ENCODE measurements around the gene SFMBT2.

SFMBT2 gene

DNA sequence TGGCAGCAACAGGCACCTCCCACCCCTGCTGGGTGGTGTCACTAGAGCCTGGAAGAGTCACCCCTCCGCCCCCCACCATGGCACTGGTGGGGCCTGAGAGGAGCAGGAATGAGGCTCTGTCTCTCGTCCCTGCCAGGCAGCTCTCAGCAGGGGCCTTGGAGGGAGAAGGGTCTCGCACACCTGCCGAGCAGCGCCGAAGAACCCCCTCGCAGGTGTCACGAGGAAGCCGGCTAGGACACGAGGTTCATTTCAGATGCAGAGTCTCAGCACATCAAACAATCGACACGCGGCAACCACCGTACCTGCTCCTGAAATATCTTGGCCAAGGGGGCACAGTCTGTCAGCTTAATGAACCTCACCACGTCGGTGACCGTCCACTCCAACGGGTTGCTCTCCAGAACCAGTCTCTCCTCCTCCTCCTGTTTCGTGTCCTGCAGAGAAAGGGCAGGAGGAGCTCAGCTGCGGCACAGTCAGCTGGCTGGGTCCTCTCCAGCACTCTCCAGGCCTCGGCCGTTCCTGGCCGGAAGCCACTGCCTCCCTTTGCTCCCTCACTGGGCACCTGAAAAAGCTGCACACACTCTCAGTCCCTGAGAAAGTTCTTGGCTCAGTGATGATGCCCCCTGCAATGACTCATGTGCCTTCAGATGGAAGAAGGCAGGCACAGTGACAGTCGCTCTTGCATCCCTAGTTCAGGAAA, 240.1 kb downstream of the SFMBT2 start:
- DNase-seq: no peak

DNA sequence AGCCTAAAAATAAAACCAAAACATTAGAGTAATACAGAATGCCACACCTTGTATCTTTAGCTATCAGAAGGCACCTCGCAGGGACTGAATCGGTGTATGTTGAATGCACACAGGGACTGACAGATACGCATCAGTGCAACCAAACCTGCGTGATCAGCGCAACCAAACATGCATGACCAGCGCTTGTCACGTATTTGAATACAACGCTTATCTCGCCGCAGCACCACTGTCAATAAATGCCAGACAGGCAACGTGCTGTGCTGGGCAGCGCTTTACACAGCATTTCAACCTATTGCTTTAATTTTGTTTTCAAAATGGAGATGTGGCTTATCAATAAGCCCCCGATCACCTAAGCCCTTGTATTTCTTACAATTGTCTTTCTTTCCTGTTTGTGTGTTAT, 242.4 kb downstream of the SFMBT2 start:
- no peak for DNase-seq

DNA sequence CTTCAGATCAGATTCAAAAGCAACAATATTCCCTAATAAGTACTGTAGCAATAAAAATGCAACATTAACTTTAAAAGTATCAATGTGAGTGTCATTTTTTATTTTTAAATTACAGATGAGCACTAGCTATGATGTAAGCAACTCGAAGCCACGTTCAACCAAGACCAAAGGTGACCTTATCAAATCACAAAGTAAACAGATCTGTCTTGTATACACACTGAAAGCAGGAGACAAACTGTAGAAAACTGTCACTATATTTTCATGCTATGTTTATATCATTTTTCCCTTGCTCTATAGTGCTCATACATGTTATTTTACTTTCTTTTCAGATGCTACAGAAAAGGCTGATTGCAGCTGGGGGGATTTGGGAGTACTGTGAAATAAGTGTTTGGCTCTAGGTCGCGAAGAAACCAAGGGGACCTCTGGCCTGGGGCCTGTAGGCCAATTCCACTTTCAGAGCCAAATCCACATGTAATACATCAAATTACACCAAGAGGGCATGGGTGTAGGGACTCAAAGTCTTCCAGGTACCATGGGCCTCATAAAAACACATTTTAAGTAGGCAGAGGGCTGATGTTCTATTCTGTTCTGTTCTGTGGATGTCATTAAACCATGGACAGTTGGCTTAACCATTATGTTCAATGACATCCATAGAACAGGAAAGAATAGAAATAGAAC, 245.2 kb downstream of the SFMBT2 start:
- DNase-seq: no peak

DNA sequence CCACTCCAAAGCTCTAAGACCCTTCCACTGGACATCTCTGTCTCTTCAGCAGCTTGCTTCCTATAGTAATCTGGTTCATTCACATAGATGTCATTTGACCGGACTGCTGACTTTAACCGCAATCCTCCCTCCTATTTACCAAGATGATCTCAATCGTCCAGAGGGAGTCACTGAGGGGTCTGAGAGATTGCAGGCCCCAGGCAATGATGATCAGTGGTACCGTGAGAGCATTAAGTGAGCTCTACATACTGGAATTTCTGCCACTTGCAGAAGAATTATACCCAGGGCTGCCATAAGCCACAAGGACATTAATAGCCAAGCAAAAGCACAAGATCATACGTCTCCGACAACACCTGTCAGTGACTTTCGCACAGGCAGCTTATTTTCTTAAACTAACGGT, 245.9 kb downstream of the SFMBT2 start:
- no peak for DNase-seq

DNA sequence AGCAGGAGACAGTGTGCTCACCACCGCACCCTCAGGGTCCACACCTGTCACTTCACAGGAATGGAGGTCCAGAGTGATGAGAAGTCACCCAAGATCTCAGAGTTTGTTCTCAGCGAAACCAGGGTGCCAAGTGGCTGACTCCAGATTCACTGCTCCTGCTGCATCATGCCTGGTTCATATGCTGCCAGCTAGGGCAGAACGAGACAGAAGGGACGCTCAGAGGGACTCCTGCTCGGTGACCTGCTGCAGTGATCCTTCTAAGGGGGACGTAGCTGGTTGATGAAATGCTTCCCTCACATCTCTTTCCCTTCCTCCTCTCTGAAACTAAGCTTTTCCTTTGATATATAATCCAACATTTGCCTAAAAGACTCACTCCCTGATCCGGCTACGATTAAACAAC, 248.5 kb downstream of the SFMBT2 start:
- DNase-seq: no peak

DNA sequence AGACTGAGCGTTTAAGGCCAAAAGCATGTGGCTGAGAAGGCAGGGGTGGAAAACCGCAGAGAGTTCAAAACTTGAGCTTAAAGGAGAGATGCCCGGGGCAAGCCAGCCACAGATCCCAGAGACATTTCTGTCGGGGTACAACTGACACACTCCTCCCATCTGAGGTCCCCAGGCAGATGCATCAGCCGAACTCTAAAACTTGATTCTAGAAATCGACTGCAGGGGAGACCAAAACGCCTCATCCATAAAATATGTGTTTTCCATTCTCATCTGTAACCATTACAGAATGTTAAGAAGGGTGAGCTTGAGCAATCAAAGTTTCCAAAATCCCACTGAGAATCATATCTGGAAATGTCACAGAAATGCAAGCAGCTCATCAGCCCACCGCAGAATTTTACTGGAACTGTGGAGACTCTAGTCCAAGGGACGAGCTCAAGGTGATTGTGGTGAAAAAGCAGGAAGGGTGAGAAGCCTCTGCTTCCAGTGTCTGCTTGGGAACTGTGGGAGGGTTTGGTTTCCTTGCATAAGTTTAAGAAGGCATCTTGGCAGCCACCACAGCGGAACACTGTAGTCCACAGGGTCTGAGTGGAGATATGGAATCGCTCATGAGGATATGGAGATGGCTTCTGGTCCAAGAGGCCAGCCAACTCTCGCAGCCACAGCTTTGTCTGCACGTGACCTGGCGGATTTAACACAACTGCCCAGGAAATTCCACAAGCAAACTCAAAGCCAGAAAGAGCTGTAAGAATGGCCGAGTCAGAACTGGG, 249.2 kb downstream of the SFMBT2 start:
- no peak for DNase-seq

DNA sequence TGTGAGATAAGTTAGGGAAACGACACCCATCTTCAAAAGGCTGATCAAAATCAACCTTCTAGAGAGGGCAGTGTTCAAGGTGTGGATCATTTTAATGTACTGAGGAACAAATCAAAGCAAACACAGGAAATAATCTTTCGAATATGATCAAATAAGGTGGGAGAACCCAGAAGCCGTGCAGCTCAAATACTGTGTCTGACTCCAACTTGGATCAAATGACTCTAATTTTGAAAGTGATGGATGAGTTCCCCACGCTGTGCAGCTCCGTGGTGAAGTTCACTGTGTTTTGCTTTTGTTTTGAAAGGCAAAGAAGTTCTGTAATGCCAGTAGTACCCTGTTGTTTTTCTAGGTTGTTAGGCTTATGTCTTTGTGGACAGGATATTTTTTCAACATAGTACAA, 250.9 kb downstream of the SFMBT2 start:
- DNase-seq: no peak

DNA sequence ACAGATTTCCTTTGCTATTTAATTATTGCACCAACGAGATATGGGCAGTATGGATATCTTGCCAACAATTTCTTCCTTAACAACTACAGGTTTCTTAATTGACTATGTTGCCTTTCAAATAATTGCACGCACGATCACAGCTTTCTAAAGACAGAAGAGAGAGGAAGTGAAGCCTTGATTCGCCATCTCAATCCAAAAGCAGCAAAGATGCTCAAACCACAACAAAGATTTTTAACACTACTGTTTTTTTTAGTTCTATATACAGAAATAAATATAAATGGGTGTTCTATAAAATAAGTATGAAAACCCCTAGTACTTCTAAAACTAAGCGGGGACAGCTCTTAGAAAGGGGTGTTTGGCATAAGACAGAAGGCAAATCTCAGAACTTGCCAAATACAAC, 251.3 kb downstream of the SFMBT2 start:
- no peak for DNase-seq

DNA sequence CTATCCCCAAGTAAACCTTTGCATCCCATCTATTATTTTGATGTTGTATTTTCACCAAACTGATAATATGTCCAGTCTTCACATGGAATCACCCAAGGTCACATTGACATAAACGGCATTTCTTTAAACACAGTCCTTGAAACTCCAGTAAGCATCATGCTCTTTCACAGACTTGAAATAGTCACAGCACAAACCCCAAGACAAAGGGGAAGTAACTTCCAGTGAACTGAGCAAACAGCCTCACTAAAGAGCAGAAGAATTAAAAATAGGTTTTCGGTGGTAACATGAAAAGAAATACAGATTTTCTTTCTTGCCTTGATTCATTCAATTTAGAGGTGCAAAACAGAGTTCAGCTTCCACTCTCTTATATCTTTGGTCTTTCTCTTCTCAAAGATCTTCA, 253.7 kb downstream of the SFMBT2 start:
- peak; percentile 34 for DNase-seq

DNA sequence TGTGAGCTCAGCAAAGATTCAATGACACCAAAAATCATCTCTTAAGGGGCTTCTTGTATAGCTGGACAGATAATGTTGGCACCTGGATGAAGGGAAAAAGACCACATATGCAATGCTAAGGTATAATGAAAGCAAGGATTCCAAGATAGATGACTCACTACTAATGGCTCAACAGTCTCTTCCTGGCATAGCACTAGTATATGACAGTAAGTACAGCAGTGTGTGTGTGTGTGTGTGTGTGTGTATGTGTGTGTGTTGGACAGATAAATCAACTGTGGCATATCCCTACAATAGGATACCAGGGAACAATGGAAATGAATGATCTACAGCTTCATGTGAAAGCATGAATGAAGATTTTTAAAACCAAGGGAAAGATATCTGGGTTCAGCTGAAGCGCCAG, 257.1 kb downstream of the SFMBT2 start:
- no peak for DNase-seq

DNA sequence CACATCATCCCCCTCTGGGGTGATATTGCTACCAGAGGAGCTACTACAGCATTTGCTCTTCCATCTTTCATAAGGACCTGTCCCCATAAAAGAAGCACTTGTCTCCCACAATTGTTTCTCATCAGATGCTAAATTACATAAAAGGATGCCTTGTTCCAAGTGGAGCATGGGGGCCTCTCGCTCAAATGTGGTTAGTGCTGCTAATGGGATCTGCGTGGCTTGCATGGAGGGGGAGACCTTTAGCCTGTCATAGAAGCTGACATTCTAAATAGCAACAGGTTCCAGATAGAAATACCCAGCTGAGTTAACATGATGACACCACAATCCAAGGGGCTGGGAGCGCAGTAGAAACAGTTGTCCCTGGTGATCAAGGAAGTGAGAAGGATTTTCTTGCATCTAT, 257.9 kb downstream of the SFMBT2 start:
- DNase-seq: no peak

DNA sequence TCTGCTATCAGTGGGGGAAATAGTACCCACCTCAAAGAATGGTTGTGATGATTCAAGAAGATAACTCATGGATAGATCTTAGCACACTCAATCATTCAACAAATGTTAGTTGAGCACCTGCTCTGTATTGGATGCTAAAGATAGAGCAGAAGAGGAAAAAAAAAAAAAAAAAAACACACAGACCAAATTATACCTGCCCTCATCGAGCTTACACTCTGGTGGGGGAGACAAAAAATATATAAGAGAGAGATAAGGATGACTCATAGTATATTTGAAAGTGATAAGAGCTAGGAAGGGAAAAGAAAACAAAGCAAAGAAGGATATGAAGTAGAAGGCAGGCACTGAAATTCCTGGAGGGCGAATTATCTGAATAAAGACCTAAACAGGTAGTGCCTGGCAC, 258.5 kb downstream of the SFMBT2 start:
- DNase-seq: no peak

DNA sequence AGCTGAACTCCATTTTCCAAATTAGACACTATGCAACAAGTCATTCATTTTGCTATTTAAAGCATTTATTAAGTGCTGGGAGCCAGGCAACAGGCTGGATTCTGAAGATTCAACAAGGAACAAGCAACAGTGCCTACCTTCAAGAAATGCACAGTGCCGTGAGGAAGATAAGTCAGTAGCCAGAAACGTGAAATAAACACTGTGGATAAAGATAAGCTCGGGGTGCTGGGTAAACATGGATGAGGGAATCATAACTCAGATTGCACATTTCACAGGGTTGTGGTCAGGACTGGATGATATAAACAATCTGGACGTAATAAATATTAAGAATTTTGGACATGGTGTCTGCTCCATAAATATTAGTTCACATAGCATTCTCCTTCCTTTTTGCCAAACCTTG, 259.3 kb downstream of the SFMBT2 start:
- DNase-seq: no peak

DNA sequence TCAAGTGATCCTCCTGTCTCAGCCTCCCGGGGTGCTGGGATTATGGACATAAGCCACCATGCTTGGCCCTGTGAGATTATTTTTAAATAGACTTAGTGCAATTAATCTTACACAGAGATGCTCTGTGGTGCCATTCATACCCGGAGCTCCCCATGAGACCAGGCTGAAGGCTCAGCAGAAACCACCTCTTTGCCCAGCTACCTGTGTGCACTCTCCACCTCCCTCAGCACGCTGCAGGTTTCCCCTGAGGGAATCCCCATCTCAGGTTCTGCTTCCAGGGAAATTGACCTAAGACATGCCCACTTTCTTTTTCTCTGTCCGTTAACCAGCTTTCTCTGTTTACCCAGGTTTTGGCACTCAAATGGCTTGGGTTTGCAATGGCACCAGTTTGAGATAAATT, 260.5 kb downstream of the SFMBT2 start:
- no peak for DNase-seq

DNA sequence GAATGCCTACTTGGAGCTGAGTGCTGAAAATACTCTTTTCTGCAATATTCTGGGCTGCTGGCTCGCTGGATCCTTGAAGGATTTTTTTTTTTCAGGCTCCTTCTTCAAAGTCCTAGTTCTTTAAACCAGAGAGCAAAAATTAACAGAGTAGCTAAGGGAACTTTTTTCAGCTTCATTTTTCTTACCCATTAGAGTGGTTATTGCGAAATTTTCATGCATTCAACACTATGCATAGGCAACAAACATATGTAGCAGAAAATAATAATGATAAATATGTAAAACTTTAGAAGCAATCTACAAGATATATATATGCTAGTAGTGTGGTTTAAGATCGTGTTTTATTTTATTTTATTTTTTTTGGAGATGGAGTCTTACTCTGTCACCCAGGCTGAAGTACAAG, 264.6 kb downstream of the SFMBT2 start:
- no peak for DNase-seq

DNA sequence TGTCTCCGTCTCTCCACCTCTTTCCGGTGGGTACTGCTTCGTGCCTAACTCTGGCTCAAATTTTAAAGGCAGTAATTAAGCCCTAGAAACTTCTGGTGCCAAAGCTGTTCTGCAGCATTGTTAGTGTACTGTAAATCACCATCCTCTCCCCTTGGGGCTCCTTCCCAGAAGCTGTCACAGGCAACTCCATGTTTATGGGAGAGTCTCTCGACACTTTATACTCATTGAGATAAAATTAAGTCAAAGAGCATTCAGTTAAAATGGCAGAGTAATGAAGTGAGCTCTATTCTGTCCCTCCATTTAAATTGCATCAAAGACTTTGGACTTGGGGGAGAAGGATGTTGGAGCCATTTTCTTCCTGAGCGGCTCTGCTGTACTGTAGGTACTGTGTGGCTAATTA, 274.8 kb downstream of the SFMBT2 start:
- DNase-seq: no peak

DNA sequence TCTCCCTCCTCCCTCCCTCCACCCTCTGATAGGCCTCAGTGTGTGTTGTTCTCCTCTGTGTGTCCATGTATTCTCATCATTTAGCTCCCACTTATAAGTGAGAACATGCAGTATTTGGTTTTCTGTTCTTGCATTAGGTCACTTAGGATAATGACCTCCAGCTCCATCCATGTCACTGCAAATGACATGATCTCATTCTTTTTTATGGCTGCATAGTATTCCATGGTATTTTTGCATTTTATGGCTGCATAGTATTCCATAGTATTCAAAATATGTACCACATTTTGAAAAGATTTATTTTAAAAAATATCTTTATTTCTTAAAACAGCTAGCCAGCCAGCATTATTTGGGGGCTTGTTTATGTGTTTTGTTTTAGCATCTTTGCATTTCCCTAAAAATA, 275.6 kb downstream of the SFMBT2 start:
- DNase-seq: no peak

DNA sequence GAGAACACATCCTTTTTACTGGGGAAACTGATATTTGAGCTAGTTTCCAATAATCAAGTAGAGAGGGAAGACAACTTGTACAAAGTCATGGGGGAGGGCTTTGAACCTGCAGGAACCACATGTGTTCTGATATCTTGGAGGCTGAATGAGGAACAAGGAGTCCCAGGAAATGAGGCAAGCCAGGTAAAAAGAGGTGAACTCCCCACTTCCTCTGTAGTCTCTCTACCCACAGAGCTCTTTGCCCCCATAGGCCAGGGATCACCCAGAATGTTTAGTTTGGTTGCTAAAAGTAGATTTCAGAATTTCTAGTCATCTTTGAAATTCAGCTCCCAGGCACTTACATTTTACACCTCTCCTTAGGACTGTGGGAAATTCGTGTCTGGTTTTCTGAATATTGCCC, 276.4 kb downstream of the SFMBT2 start:
- DNase-seq: no peak

DNA sequence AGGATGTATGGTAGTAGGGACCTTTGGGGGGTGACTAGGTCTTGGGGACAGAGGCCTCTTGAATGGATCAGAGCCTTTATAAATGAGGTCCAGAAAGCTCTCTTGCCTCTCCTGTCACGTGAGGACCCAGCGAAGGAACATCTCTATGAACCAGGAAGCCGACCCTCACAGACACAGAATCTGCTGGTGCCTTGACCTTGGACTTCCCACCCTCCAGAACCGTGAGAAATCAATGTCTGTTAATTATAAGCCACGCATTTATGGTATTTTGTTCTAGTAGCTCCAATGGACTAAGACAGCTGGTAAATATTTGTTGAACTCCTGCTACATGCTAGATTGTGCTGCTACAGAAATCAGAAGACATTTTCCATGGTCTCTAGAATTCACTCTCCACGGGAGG, 276.9 kb downstream of the SFMBT2 start:
- no peak for DNase-seq

DNA sequence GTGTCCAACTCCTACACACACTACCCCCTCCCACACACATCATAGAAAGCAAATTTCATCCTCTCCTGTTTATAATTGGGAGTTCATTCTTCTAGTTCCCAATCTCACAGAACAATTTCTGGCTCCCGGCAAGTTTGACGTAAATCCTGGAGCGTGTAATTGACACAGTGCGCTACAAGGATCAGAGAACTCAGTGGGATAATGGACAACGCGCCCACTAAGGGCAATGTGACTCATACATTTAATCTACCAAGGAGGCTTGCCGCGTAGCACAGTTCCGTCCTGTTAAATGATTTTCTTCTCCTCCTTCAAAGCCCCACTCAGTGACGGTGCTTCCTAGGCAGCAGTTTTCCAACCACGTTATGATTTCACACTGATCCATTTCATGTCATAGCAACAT, 277.6 kb downstream of the SFMBT2 start:
- DNase-seq: no peak

DNA sequence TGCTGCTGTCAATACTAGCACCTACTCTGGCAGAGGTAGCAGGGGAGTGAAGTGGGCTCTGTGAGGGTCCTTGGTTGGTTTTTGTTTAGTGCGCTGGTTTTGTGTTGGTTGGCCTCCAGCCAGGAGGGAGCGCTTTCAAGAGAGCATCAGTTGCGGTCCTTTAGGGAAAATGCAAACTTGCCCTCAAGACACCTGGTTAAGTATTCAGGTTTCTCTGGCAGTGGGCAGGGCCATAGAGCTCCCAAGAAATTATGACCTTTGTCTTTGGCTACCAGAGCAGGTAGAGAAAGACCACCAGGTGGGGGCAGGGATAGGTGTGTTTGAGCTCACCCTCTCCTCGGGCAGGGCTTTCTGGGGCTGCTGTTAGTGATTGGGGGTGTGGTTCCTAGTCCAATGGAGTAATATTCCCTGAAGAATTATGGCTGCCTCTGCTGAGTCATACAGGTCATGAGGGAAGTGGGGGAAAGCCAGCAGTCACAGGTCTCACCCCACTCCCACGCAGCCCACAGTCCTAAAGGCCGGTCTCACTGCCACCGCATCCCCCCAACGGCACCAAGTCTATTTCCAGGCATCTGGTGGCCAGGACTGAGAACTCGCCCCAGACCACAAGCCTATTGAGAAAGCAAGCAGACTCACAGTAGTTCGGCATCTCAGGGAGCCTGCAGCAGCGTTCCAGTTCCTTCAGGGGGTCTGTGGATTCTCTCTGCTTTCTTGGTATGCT, 280.5 kb downstream of the SFMBT2 start:
- no peak for DNase-seq

DNA sequence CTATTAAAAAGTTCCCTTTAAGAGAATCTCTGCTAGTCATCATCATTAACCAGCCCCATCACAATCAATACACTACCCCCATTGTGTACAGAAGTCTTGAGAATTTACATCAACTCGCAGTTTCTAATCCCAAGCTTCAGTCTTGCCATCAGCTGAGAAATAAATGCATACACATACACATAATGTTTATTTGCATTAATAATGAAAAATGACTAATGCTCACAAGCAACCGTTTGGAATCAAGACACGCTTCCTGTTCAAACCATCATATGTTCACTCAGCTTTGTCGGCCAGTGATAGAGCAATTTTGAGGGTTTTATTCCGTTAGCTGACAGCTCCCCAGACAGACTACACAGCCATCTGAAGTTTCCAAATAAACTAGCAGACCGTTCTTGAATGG, 287.1 kb downstream of the SFMBT2 start:
- no peak for DNase-seq

DNA sequence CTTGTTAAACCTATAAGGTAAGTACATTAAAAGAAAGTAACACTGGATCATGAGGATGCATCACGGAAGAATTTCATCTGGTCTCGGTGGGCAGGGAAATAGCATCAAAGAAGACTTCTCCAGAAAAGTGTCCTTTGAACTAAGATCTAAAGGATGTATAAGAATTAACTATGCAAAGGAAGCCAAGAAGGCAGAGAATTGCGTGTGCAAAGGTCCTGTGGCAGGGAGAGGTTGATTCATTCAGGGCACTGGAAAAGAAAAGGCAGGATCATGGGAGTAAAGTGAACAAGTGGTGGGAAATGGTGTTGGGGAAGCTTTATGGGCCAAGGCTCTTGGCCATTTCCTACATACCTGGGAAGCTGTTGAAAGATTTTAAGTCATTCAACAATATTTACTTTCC, 288.3 kb downstream of the SFMBT2 start:
- DNase-seq: no peak
